ENCODE measurements around the gene SBK2.

The SBK2 gene

GRCh38 chr19:55486043-55486970 is 50.6 kb downstream of the SBK2 start:
- DNase-seq (ENCODE audit: low spot score): no peak
- in situ Hi-C loops (cut with MboI; ENCODE audit: low sequenced_read_pairs, unreplicated experiment): no loop called here
- TF ChIP-seq CTCF (IDR thresholded peaks at IDR 0.05; ENCODE audit: borderline replicate concordance, control extremely low read depth, extremely low read depth, insufficient read depth, missing control alignments): no peak

- no peak for DNase-seq (ENCODE audit: low spot score)
- no peak for TF ChIP-seq CTCF (IDR thresholded peaks at IDR 0.05; ENCODE audit: borderline replicate concordance, control extremely low read depth, extremely low read depth, insufficient read depth, missing control alignments)
- in situ Hi-C loops (cut with MboI; ENCODE audit: low sequenced_read_pairs, unreplicated experiment): no loop called here
These were observed 51.4 kb downstream of the SBK2 start for GRCh38 chr19:55485439-55486011.

- DNase-seq (ENCODE audit: low spot score): peak; percentile 93
These were observed 52.1 kb downstream of the SBK2 start, which contains the start of gene NAT14 for GRCh38 chr19:55484593-55485438. NAT14 (plus strand) TSS chr19:55485188; CDS start chr19:55485709, 521 bp downstream.

GRCh38 chr19:55483706-55484592 is 53.0 kb downstream of the SBK2 start:
- no peak for TF ChIP-seq CTCF (IDR thresholded peaks at IDR 0.05; ENCODE audit: borderline replicate concordance, control extremely low read depth, extremely low read depth, insufficient read depth, missing control alignments)
- in situ Hi-C loops (cut with MboI; ENCODE audit: low sequenced_read_pairs, unreplicated experiment): no loop called here
- DNase-seq (ENCODE audit: low spot score): no peak

More at GRCh38 chr19:55484593-55485438, 52.1 kb downstream of the SBK2 start, which contains the start of gene NAT14:
- TF ChIP-seq CTCF (IDR thresholded peaks at IDR 0.05; ENCODE audit: borderline replicate concordance, control extremely low read depth, extremely low read depth, insufficient read depth, missing control alignments): no peak
- in situ Hi-C loops (cut with MboI; ENCODE audit: low sequenced_read_pairs, unreplicated experiment): no loop called here

- no peak for TF ChIP-seq CTCF (IDR thresholded peaks at IDR 0.05; ENCODE audit: borderline replicate concordance, control extremely low read depth, extremely low read depth, insufficient read depth, missing control alignments)
- in situ Hi-C loops (cut with MboI; ENCODE audit: low sequenced_read_pairs, unreplicated experiment): no loop called here
- DNase-seq (ENCODE audit: low spot score): no peak
These were observed 53.8 kb downstream of the SBK2 start for GRCh38 chr19:55482967-55483705.
